K562 (cell line): ENCODE data around the gene TMEM141. TPM values are rescaled to one million over a fixed set of nuclear protein-coding genes. Genes with fewer than 3 reads are reported as not detected.
A peak's percentile ranks its signal among the peaks of the same experiment; 100 is the strongest.

Source experiments
- ATAC-seq: fragments of 200-7000 bp; cut with Tn5 transposase; 3 replicates; pipeline ENCODE4 v1.9.1; 2020; ENCODE audit warnings: moderate library complexity
- BruUV-seq: library from RNA; stranded (reverse); fragments of 400-500 nt; replicated peaks from 2 replicates; lab custom pipeline; 2021; lab: Mats Ljungman, UMichigan
- CTCF ChIA-PET: fragments of 300-600 bp; formaldehyde crosslinking; extraction: SDS; loops from one replicate; lab custom pipeline; 2021; ENCODE audit warnings: low intra/inter-chr PET ratio; lab: Yijun Ruan, JAX
- POLR2A ChIA-PET: fragments of 300-600, 350-650 bp; sonication (Branson Sonifier 250); formaldehyde crosslinking; extraction: SDS; loops from one replicate; lab custom pipeline; 2021; ENCODE audit warnings: antibody characterized with exemption, inconsistent platforms; lab: Yijun Ruan, JAX
- DNase-seq, 4 experiments: peaks; one replicate each; pipeline versions ENCODE4 v3.0.0 to v3.0.0-alpha.2; 2011 to 2018; ENCODE audit warnings: low spot score in 3 of 4, mixed read lengths in 3 of 4; ENCODE audit errors: extremely low read depth in 1 of 4
- FAIRE-seq: peaks from 2 replicates; lab custom pipeline; 2011; peaks lifted over from hg19 to GRCh38; lab: Jason Lieb, UNC
- H2AFZ ChIP-seq: 2 replicates; pipeline ENCODE4 v1.6.0; 2011; ENCODE audit warnings: low read depth, low read length, control low read depth, inconsistent platforms
- H3K27ac ChIP-seq: fragments of 200-600 bp; 3 replicates; pipeline ENCODE4 v1.8.0; 2011; ENCODE audit warnings: low read depth, mild to moderate bottlenecking, control low read depth, inconsistent platforms, low read length, moderate library complexity, mixed read lengths; ENCODE audit errors: extremely low read depth
- H3K27me3 ChIP-seq, 2 experiments: fragments of 300-600 bp in 1 of 2; 2 replicates in 1 of 2; 3 replicates in 1 of 2; pipeline versions ENCODE4 v1.6.0 to v1.8.0; 2011; ENCODE audit warnings: inconsistent platforms in 2 of 2, low read length in 2 of 2, mild to moderate bottlenecking in 1 of 2, mixed read lengths in 1 of 2, moderate library complexity in 1 of 2; ENCODE audit not compliant: control insufficient read depth in 2 of 2, insufficient read depth in 2 of 2
- H3K36me3 ChIP-seq: fragments of 300-600 bp; 3 replicates; pipeline ENCODE4 v1.8.0; 2011; ENCODE audit warnings: mild to moderate bottlenecking, low read length, inconsistent platforms; ENCODE audit not compliant: control insufficient read depth, insufficient read depth
- H3K4me1 ChIP-seq, 2 experiments: fragments of 200-600 bp in 1 of 2; replicated peaks in 1 of 2; 2 replicates in 1 of 2; 3 replicates in 1 of 2; pipeline versions ENCODE4 v1.5.1 to v1.8.0; 2011; ENCODE audit warnings: inconsistent platforms in 2 of 2, low read length in 2 of 2, mild to moderate bottlenecking in 1 of 2, mixed read lengths in 1 of 2, moderate library complexity in 1 of 2; ENCODE audit not compliant: control insufficient read depth in 2 of 2, insufficient read depth in 2 of 2
- H3K4me2 ChIP-seq: 2 replicates; pipeline ENCODE4 v1.6.1; 2011; ENCODE audit warnings: low read length, control low read depth, inconsistent platforms, mixed read lengths; ENCODE audit not compliant: insufficient read depth
- H3K4me3 ChIP-seq: fragments of 200-600 bp; sonication (generic), shearing (Covaris generic); 2 replicates; pipeline ENCODE4 v1.5.1; 2016; ENCODE audit warnings: control low read depth, inconsistent platforms
- H3K79me2 ChIP-seq: fragments of 200-600 bp; 3 replicates; pipeline ENCODE4 v1.8.0; 2011; ENCODE audit warnings: low read length, inconsistent platforms; ENCODE audit not compliant: control insufficient read depth, insufficient read depth
- H3K9ac ChIP-seq, 2 experiments: 2 replicates each; pipeline versions ENCODE4 v1.6.0 to v1.6.1; 2011; ENCODE audit warnings: low read depth in 2 of 2, low read length in 2 of 2, control low read depth in 1 of 2, inconsistent platforms in 1 of 2, mild to moderate bottlenecking in 1 of 2, mixed read lengths in 1 of 2; ENCODE audit not compliant: insufficient read depth in 1 of 2
- H3K9me1 ChIP-seq: one replicate; pipeline ENCODE4 v1.6.0; 2011; ENCODE audit warnings: inconsistent platforms, mild to moderate bottlenecking, low read length, moderate library complexity; ENCODE audit not compliant: control insufficient read depth, insufficient read depth
- H3K9me3 ChIP-seq: replicated peaks from 2 replicates; pipeline ENCODE4 v1.5.1; 2011; ENCODE audit warnings: low read depth, low read length, inconsistent platforms; ENCODE audit not compliant: control insufficient read depth, insufficient read depth
- H4K20me1 ChIP-seq: replicated peaks from 2 replicates; pipeline ENCODE4 v1.6.1; 2011; ENCODE audit warnings: low read length, inconsistent platforms, mixed read lengths; ENCODE audit not compliant: control insufficient read depth, insufficient read depth
- CBFA2T2 ChIP-seq: fragments of 450-650 bp; conservative IDR thresholded peaks from 2 replicates; pipeline ENCODE4 v1.6.1; 2017; ENCODE audit warnings: mild to moderate bottlenecking
- JUND ChIP-seq, 2 experiments: IDR thresholded peaks; 2 replicates in 1 of 2; 3 replicates in 1 of 2; pipeline ENCODE4 v1.6.1; 2011; ENCODE audit warnings: borderline replicate concordance in 2 of 2, low read depth in 2 of 2, low read length in 2 of 2, improper control_type of control experiment in 1 of 2, missing biosample characterization in 1 of 2, missing genetic modification characterization in 1 of 2, missing genetic modification reagents in 1 of 2
- LCOR ChIP-seq: sonication (generic); formaldehyde crosslinking; IDR thresholded peaks from 2 replicates; pipeline ENCODE4 v1.8.0; 2022; ENCODE audit warnings: mild to moderate bottlenecking, missing genetic modification reagents
- MEIS2 ChIP-seq: fragments of 450-650 bp; IDR thresholded peaks from 2 replicates; pipeline ENCODE4 v1.6.1; 2014; ENCODE audit warnings: mild to moderate bottlenecking; ENCODE audit not compliant: partially characterized antibody
- MXD1 ChIP-seq: fragments of 250-450 bp; sonication (Bioruptor Pico); IDR thresholded peaks from 2 replicates; pipeline ENCODE4 v1.8.0; 2021; ENCODE audit warnings: borderline replicate concordance, mild to moderate bottlenecking, moderate library complexity; ENCODE audit not compliant: poor library complexity, severe bottlenecking
- MXI1 ChIP-seq: IDR thresholded peaks from 2 replicates; pipeline ENCODE4 v1.6.1; 2011; ENCODE audit warnings: low read depth, mild to moderate bottlenecking, improper control_type of control experiment, low read length
- MYBL2 ChIP-seq, 2 experiments: fragments of 450-650 bp in 1 of 2; sonication (generic) in 1 of 2; formaldehyde crosslinking in 1 of 2; IDR thresholded peaks; 2 replicates each; pipeline versions ENCODE4 v1.6.1 to v1.8.1; 2017 to 2022; ENCODE audit warnings: borderline replicate concordance in 1 of 2, inconsistent platforms in 1 of 2, low read depth in 1 of 2, mild to moderate bottlenecking in 1 of 2, missing genetic modification reagents in 1 of 2, moderate library complexity in 1 of 2
- NCOA2 ChIP-seq, 2 experiments: fragments of 450-650 bp; IDR thresholded peaks; 2 replicates each; pipeline ENCODE4 v1.6.1; 2018; ENCODE audit warnings: mild to moderate bottlenecking in 2 of 2, moderate library complexity in 1 of 2; ENCODE audit not compliant: partially characterized antibody in 2 of 2
- POLR2H ChIP-seq: IDR thresholded peaks from 2 replicates; pipeline ENCODE4 v1.6.1; 2016; ENCODE audit warnings: missing genetic modification characterization, low read depth, mild to moderate bottlenecking, control low read depth, missing compliant biosample characterization, moderate library complexity
- SPI1 ChIP-seq: IDR thresholded peaks from 2 replicates; pipeline ENCODE4 v1.6.1; 2011; ENCODE audit warnings: low read depth, low read length, control low read depth, borderline replicate concordance
- STAT5A ChIP-seq: IDR thresholded peaks from 2 replicates; pipeline ENCODE4 v1.6.1; 2012; ENCODE audit warnings: low read length, inconsistent platforms, borderline replicate concordance
- TCF3 ChIP-seq: sonication (generic); formaldehyde crosslinking; IDR thresholded peaks from 2 replicates; pipeline ENCODE4 v1.4.0; 2020; ENCODE audit warnings: mild to moderate bottlenecking, missing genetic modification reagents
- ZBTB9 ChIP-seq: fragments of 450-650 bp; formaldehyde crosslinking; IDR thresholded peaks from 2 replicates; pipeline ENCODE4 v1.4.0; 2020; ENCODE audit warnings: mild to moderate bottlenecking, moderate library complexity
- ZC3H4 ChIP-seq: sonication (generic); formaldehyde crosslinking; IDR thresholded peaks from 2 replicates; pipeline ENCODE4 v1.9.0; 2021; ENCODE audit warnings: missing genetic modification reagents, borderline replicate concordance
- ZFP36 ChIP-seq: fragments of 150-350 bp; IDR thresholded peaks from 2 replicates; pipeline ENCODE4 v1.6.1; 2018; ENCODE audit warnings: low read length, low read depth; ENCODE audit not compliant: partially characterized antibody
- ZKSCAN3 ChIP-seq: fragments of 250-450 bp; sonication (Bioruptor Pico); IDR thresholded peaks from 2 replicates; pipeline ENCODE4 v1.4.0; 2020
- ZNF354B ChIP-seq: fragments of 250-450 bp; sonication (Bioruptor Pico); IDR thresholded peaks from 2 replicates; pipeline ENCODE4 v1.4.0; 2020
- ZNF696 ChIP-seq: fragments of 250-450 bp; sonication (Bioruptor Pico); conservative IDR thresholded peaks from 2 replicates; pipeline ENCODE4 v1.4.0; 2020; ENCODE audit warnings: mild to moderate bottlenecking, moderate library complexity
- ZNF785 ChIP-seq: fragments of 250-450 bp; sonication (Bioruptor Pico); IDR thresholded peaks from 2 replicates; pipeline ENCODE4 v1.4.0; 2020; ENCODE audit warnings: mild to moderate bottlenecking
- WGBS: fragments of 100-300 bp; shearing (Covaris generic); methylation state at CpG from one replicate; pipeline ENCODE4 v1.1.6; 2016; ENCODE audit warnings: low coverage, mixed read lengths; ENCODE audit not compliant: insufficient coverage; ENCODE audit errors: missing lambda C conversion rate; 5-methylcytosine and 5-hydroxymethylcytosine counted together
- in situ Hi-C: fragments of 300-500 bp; cut with MboI; formaldehyde crosslinking; loops from 4 replicates; pipeline ENCODE4 v1.15.0; 2018; ENCODE audit warnings: inconsistent platforms, mixed read lengths
- intact Hi-C: fragments of 100-400 bp; cut with micrococcal nuclease; formaldehyde crosslinking; loops from 2 replicates; pipeline ENCODE4 v1.14.2; 2022
- polyA plus RNA-seq, 8 experiments: library from polyadenylated mRNA; depleted of rRNA in 4 of 8; stranded (reverse) in 5 of 8; unstranded in 3 of 8; fragments of >200 nt; fragmentation: Nextera tagmentation in 2 of 8; fragmentation: Illumina TruSeq in 1 of 8; extraction: Ambion mirVana in 2 of 8; extraction: Trizol in 1 of 8; gene quantifications; 2 replicates each; pipeline versions ENCODE4 v1.2.1 to v1.2.3, GENCODE V29; 2011 to 2014; ENCODE audit warnings: inconsistent platforms in 1 of 8, missing spikeins in 1 of 8
- total RNA-seq, 7 experiments: library from RNA; depleted of rRNA in 6 of 7; stranded (reverse); fragments of >200 nt in 6 of 7; fragmentation: Illumina TruSeq in 2 of 7; extraction: Trizol in 2 of 7; gene quantifications; 2 replicates each; pipeline versions ENCODE4 v1.2.1 to v1.2.3, GENCODE V29; 2011 to 2021; ENCODE audit warnings: low replicate concordance in 1 of 7

Gene TMEM141
- total and polyA plus RNA-seq, 9 of the 15 experiments (the other 6 are each of a cell fraction or from before 2014, with no cell fraction given) = 21.5 to 123 (median 74.8) TPM

- peaks cover 19% of the 10 kb centered on the region for H3K79me2 ChIP-seq
- BruUV-seq = no TSS peak
- H3K9me3 ChIP-seq = no peaks in the 10 kb centered on the region
- peaks cover 5% of the 10 kb centered on the region; the same call in 1 of the 2 replicates for H4K20me1 ChIP-seq
- H3K4me1 ChIP-seq = peaks cover 56 to 58% of the 10 kb centered on the region in 2 experiments
- ChIA-PET POLR2A (interaction anchor here (0.6 to 2.8 kb wide), 3 partner anchors 9 to 22 kb away, joined by 3 to 14 read pairs (median 6); partner anchors contain the start of gene RABL6), CTCF (no interaction called here)
- H3K4me2 ChIP-seq = peak overlapping the region; percentile 32; the same call in 1 of the 2 replicates
- H3K27me3 ChIP-seq = no peaks in the 10 kb centered on the region
- in situ Hi-C loops (loop anchor here (25.0 kb wide), 1 partner anchor 444 kb away; the partner anchor contains the start of genes CYSRT1, RNF224, SLC34A3 and TUBB4B), intact Hi-C loops (no loop called here)
- H3K4me3 ChIP-seq = no peak overlapping the region
- ATAC-seq (peak; percentile 34), FAIRE-seq (peak; percentile 87), DNase-seq (peak; percentile 42 to 84 (median 50))
- H3K9ac ChIP-seq = peak overlapping the region in 1 of 2 experiments; percentile 93; a peak in 1 of 4 replicates
- H3K36me3 ChIP-seq = peaks cover 18% of the 10 kb centered on the region; the same call in 1 of the 3 replicates
- 43% methylated on average over 15 of the region's 17 CpGs for WGBS
- H3K9me1 ChIP-seq = peaks cover 4% of the 10 kb centered on the region
- no peak overlapping the region for H3K27ac ChIP-seq
- H2AFZ ChIP-seq = no peak overlapping the region
- no peak for TF ChIP-seq LCOR (CRISPR knock-in tag)
- TF ChIP-seq ZKSCAN3 (CRISPR knock-in tag) = 0 out of 2 replicates have a peak, but pooled peaks have one; percentile 48
- TF ChIP-seq MXI1 = no peak
- no peak for TF ChIP-seq POLR2H (tag)
- no peak for TF ChIP-seq TCF3 (CRISPR knock-in tag)
- TF ChIP-seq ZFP36 = peak; percentile 21
- no peak for TF ChIP-seq MXD1 (CRISPR knock-in tag)
- TF ChIP-seq CBFA2T2 = no peak
- peak; percentile 80 for TF ChIP-seq MEIS2
- no peak for TF ChIP-seq SPI1
- TF ChIP-seq ZNF354B (CRISPR knock-in tag) = no peak
- TF ChIP-seq ZBTB9 (CRISPR knock-in tag) = 0 out of 2 replicates have a peak, but pooled peaks have one; percentile 22
- no peak for TF ChIP-seq MYBL2 (IDR thresholded peaks at IDR 0.05; ENCODE audit: low read depth)
- TF ChIP-seq MYBL2 (CRISPR knock-in tag; IDR thresholded peaks at IDR 0.05; ENCODE audit: borderline replicate concordance) = no peak
- TF ChIP-seq ZC3H4 = no peak
- no peak for TF ChIP-seq JUND (IDR thresholded peaks at IDR 0.05; ENCODE audit: borderline replicate concordance, low read depth, low read length)
- no peak for TF ChIP-seq JUND (tag; IDR thresholded peaks at IDR 0.05; ENCODE audit: borderline replicate concordance, low read depth, low read length)
- no peak for TF ChIP-seq STAT5A
- TF ChIP-seq ZNF696 (CRISPR knock-in tag) = no peak
- no peak for TF ChIP-seq ZNF785 (CRISPR knock-in tag)
- TF ChIP-seq NCOA2 (IDR thresholded peaks at IDR 0.05; ENCODE audit: partially characterized antibody in 2 of 2) = no peak
Measured at GRCh38 chr9:136793086-136793946, 2.2 kb downstream of the TMEM141 start.
